HCT116 (cell line): ENCODE data around the gene CNTFR. TPM values are rescaled to one million over a fixed set of nuclear protein-coding genes. Genes with fewer than 3 reads are reported as not detected.

Source experiments
- ATAC-seq: fragments of 200-7000 bp; cut with Tn5 transposase; 2 replicates; pipeline ENCODE4 v1.9.1; 2020; ENCODE audit warnings: mild to moderate bottlenecking, moderate library complexity
- BruUV-seq: library from RNA; stranded (reverse); fragments of 400-500 nt; replicated peaks from 2 replicates; lab custom pipeline; 2021; lab: Mats Ljungman, UMichigan
- CTCF ChIA-PET: fragments of 300-600 bp; sonication (Branson Sonifier 250); formaldehyde crosslinking; loops from one replicate; lab custom pipeline; 2021; ENCODE audit warnings: antibody characterized with exemption; lab: Charles Lee
- POLR2A ChIA-PET: fragments of 300-600, 350-600 bp; sonication (Branson Sonifier 250); formaldehyde crosslinking; loops from one replicate; lab custom pipeline; 2021; ENCODE audit warnings: antibody characterized with exemption; lab: Charles Lee
- RAD21 ChIA-PET, 2 experiments: fragments of 300-600 bp; sonication (Branson Sonifier 250); formaldehyde crosslinking; loops; one replicate each; lab custom pipeline; 2023; ENCODE audit warnings: low total read pairs in 2 of 2; ENCODE audit not compliant: uncharacterized antibody in 2 of 2, unreplicated experiment in 2 of 2, low non-redundant PET in 1 of 2; lab: Charles Lee
- DNase-seq: peaks from one replicate; pipeline ENCODE4 v3.0.0-alpha.2; 2010; ENCODE audit warnings: low read depth, low spot score
- H2AFZ ChIP-seq: fragments of 200-600 bp; shearing (Covaris generic), sonication (generic); 2 replicates; pipeline ENCODE4 v1.6.1; 2017; ENCODE audit warnings: low read depth, mixed run types, mixed read lengths, antibody characterized with exemption, low read length; ENCODE audit not compliant: poor library complexity, severe bottlenecking
- H3K27ac ChIP-seq: 2 replicates; pipeline ENCODE4 v1.5.1; 2012; ENCODE audit warnings: low read depth, low read length
- H3K27me3 ChIP-seq: fragments of 200-600 bp; sonication (generic); 2 replicates; pipeline ENCODE4 v1.6.1; 2016; ENCODE audit warnings: mixed run types, low read length, mixed read lengths; ENCODE audit not compliant: insufficient read depth
- H3K36me3 ChIP-seq, 2 experiments: fragments of 200-500 bp in 1 of 2; fragments of 200-600 bp in 1 of 2; sonication (Bioruptor generic) in 1 of 2; sonication (generic) in 1 of 2; 2 replicates each; pipeline versions ENCODE4 v1.5.1 to v1.6.1; 2014 to 2016; ENCODE audit warnings: low read length in 2 of 2, inconsistent platforms in 1 of 2, mixed read lengths in 1 of 2, mixed run types in 1 of 2; ENCODE audit not compliant: insufficient read depth in 2 of 2, control insufficient read depth in 1 of 2
- H3K4me1 ChIP-seq, 2 experiments: fragments of 200-600 bp in 1 of 2; sonication (generic) in 1 of 2; 2 replicates each; pipeline versions ENCODE4 v1.5.1 to v1.6.1; 2012 to 2017; ENCODE audit warnings: low read length in 2 of 2, inconsistent platforms in 1 of 2, mild to moderate bottlenecking in 1 of 2, mixed read lengths in 1 of 2, mixed run types in 1 of 2, moderate library complexity in 1 of 2; ENCODE audit not compliant: insufficient read depth in 2 of 2, control insufficient read depth in 1 of 2
- H3K4me2 ChIP-seq: fragments of 200-600 bp; sonication (generic); 2 replicates; pipeline ENCODE4 v1.6.1; 2017; ENCODE audit warnings: mixed run types, low read length, mixed read lengths
- H3K4me3 ChIP-seq, 2 experiments: fragments of 200-600 bp in 1 of 2; sonication (generic) in 1 of 2; replicated peaks in 1 of 2; 2 replicates each; pipeline ENCODE4 v1.5.1; 2011 to 2016; ENCODE audit warnings: low read length in 2 of 2, control low read depth in 1 of 2, low read depth in 1 of 2, mild to moderate bottlenecking in 1 of 2, mixed read lengths in 1 of 2, mixed run types in 1 of 2
- H3K79me2 ChIP-seq: fragments of 200-600 bp; sonication (generic); 2 replicates; pipeline ENCODE4 v1.6.1; 2017; ENCODE audit warnings: mild to moderate bottlenecking, mixed run types, low read length, moderate library complexity, mixed read lengths; ENCODE audit not compliant: insufficient read depth
- H3K9ac ChIP-seq: fragments of 200-600 bp; sonication (generic); 2 replicates; pipeline ENCODE4 v1.6.1; 2016; ENCODE audit warnings: low read length, mixed read lengths
- H3K9me2 ChIP-seq: fragments of 200-600 bp; sonication (generic), shearing (Covaris generic); 2 replicates; pipeline ENCODE4 v1.6.1; 2017; ENCODE audit warnings: mixed run types, mild to moderate bottlenecking, moderate library complexity; ENCODE audit not compliant: insufficient read depth
- H3K9me3 ChIP-seq, 2 experiments: fragments of 200-500 bp in 1 of 2; fragments of 200-600 bp in 1 of 2; sonication (Bioruptor generic) in 1 of 2; sonication (generic) in 1 of 2; 2 replicates each; pipeline ENCODE4 v1.6.1; 2014 to 2017; ENCODE audit warnings: low read length in 2 of 2, mixed read lengths in 2 of 2, inconsistent platforms in 1 of 2, low read depth in 1 of 2, mild to moderate bottlenecking in 1 of 2, mixed run types in 1 of 2, moderate library complexity in 1 of 2; ENCODE audit not compliant: control insufficient read depth in 1 of 2, insufficient read depth in 1 of 2
- H4K20me1 ChIP-seq: fragments of 200-600 bp; sonication (generic), shearing (Covaris generic); 2 replicates; pipeline ENCODE4 v1.6.1; 2017; ENCODE audit warnings: mixed run types, mild to moderate bottlenecking, moderate library complexity; ENCODE audit not compliant: insufficient read depth
- CEBPB ChIP-seq: IDR thresholded peaks from 2 replicates; pipeline ENCODE4 v1.6.1; 2012; ENCODE audit warnings: low read depth
- EGR1 ChIP-seq: IDR thresholded peaks from 2 replicates; pipeline ENCODE4 v1.6.1; 2012; ENCODE audit warnings: low read depth
- FOSL1 ChIP-seq: IDR thresholded peaks from 2 replicates; pipeline ENCODE4 v1.6.1; 2012; ENCODE audit warnings: low read depth
- JUND ChIP-seq: IDR thresholded peaks from 2 replicates; pipeline ENCODE4 v1.6.1; 2012
- MAX ChIP-seq: IDR thresholded peaks from 2 replicates; pipeline ENCODE4 v1.6.1; 2012
- POLR2A ChIP-seq: IDR thresholded peaks from 2 replicates; pipeline ENCODE4 v1.7.0; 2011; ENCODE audit warnings: borderline replicate concordance; ENCODE audit not compliant: insufficient read depth, insufficient read length; ENCODE audit errors: extremely low read depth
- POLR2AphosphoS5 ChIP-seq: IDR thresholded peaks from 2 replicates; pipeline ENCODE4 v1.6.1; 2011; ENCODE audit warnings: mild to moderate bottlenecking, low read depth, low read length, moderate library complexity
- SP1 ChIP-seq: IDR thresholded peaks from 2 replicates; pipeline ENCODE4 v1.6.1; 2012; ENCODE audit warnings: low read depth
- TCF7L2 ChIP-seq: IDR thresholded peaks from 2 replicates; pipeline ENCODE4 v1.7.0; 2011; ENCODE audit warnings: borderline replicate concordance, inconsistent platforms; ENCODE audit not compliant: insufficient read depth, insufficient read length; ENCODE audit errors: extremely low read depth
- ZNF274 ChIP-seq: fragments of 200-500 bp; sonication (Bioruptor generic); IDR thresholded peaks from 2 replicates; pipeline ENCODE4 v1.6.1; 2014; ENCODE audit warnings: mild to moderate bottlenecking, low read depth, low read length, inconsistent platforms
- intact Hi-C: fragments of 100-400 bp; cut with micrococcal nuclease; formaldehyde crosslinking; loops from 2 replicates; pipeline ENCODE4 v1.10.0; 2022
- total RNA-seq: library from RNA; stranded (reverse); gene quantifications from one replicate; pipeline ENCODE4 v1.2.1, GENCODE V29; 2021; ENCODE audit not compliant: unreplicated experiment
- TF ChIP-seq, protein P1 (sequence below): IDR thresholded peaks from 2 replicates; pipeline ENCODE4 v1.6.1; 2011; ENCODE audit warnings: mild to moderate bottlenecking, low read length, moderate library complexity; ENCODE audit not compliant: insufficient replicate concordance; ENCODE audit errors: extremely low read depth

The CNTFR gene
- total RNA-seq, 1 experiment from 2014 or later, result not detected

DNA sequence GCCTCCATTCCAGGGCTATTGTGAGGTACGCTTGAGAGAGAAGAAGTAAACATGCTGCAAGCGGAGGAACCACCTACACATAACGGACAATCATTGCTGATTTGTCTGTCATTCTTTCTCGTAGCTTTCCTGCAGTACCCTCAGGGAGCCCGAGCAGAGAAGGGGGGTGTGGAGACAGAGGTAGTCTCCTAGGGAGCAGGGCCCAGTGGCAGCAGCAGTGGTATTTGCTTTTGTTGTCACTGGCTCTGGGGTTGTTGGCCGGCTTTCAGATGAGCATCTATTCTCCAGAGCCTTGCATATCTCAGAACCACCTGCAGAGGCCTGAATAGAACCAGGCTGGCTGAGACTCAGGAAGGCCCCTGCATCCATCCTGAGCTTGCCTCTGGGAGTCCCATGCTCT lies 86.6 kb downstream of the CNTFR start:
- no peaks in the 10 kb centered on the region for H3K79me2 ChIP-seq
- POLR2A ChIA-PET, result no interaction called here
- BruUV-seq, result no TSS peak
- H2AFZ ChIP-seq, result no peak overlapping the region
- H3K36me3 ChIP-seq, result no peaks in the 10 kb centered on the region
- no peak overlapping the region for H3K27ac ChIP-seq
- TF ChIP-seq ZNF274, result no peak
- TF ChIP-seq MAX, result no peak
- TF ChIP-seq, protein P1, sequence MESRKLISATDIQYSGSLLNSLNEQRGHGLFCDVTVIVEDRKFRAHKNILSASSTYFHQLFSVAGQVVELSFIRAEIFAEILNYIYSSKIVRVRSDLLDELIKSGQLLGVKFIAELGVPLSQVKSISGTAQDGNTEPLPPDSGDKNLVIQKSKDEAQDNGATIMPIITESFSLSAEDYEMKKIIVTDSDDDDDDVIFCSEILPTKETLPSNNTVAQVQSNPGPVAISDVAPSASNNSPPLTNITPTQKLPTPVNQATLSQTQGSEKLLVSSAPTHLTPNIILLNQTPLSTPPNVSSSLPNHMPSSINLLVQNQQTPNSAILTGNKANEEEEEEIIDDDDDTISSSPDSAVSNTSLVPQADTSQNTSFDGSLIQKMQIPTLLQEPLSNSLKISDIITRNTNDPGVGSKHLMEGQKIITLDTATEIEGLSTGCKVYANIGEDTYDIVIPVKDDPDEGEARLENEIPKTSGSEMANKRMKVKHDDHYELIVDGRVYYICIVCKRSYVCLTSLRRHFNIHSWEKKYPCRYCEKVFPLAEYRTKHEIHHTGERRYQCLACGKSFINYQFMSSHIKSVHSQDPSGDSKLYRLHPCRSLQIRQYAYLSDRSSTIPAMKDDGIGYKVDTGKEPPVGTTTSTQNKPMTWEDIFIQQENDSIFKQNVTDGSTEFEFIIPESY, result no peak
- no peak for TF ChIP-seq POLR2A
- no peak for TF ChIP-seq SP1
- TF ChIP-seq CEBPB, result no peak
- TF ChIP-seq FOSL1, result no peak
- no peak for TF ChIP-seq JUND
- no peak for TF ChIP-seq TCF7L2
- TF ChIP-seq EGR1, result no peak
- no peak for TF ChIP-seq POLR2AphosphoS5
- H3K9me3 ChIP-seq, result no peaks in the 10 kb centered on the region
- no peak overlapping the region for H3K4me2 ChIP-seq
- H3K4me3 ChIP-seq, result no peak overlapping the region
- intact Hi-C loops, result loop anchor here (5.0 kb wide), 2 partner anchors 46 to 89 kb away; partner anchors contain the start of genes DNAI1 and FAM219A
- RAD21 ChIA-PET, result no interaction called here
- DNase-seq, result no peak
- no peaks in the 10 kb centered on the region for H4K20me1 ChIP-seq
- peaks cover 4 to 7% of the 10 kb centered on the region in 2 experiments; a peak in 2 of 4 replicates for H3K4me1 ChIP-seq
- H3K9ac ChIP-seq, result no peak overlapping the region
- CTCF ChIA-PET, result interaction anchor here (0.8 to 4.3 kb wide), 2 partner anchors 64 to 99 kb away, joined by 3 to 17 read pairs; no protein-coding TSS in a partner anchor
- no peaks in the 10 kb centered on the region for H3K27me3 ChIP-seq
- no peak for ATAC-seq
- H3K9me2 ChIP-seq, result no peaks in the 10 kb centered on the region
